Activated CD4-positive, CD25-positive, alpha-beta regulatory T cell (primary cell): ENCODE measurements around the gene MGLL.

Experiments used
- DNase-seq, 4 experiments: peaks; one replicate each; lab custom pipeline; 2025; lab: John Stamatoyannopoulos, UW

Gene MGLL

GRCh38 chr3:127822041-127822681, at the start of gene MGLL:
Gene MGLL (minus strand): TSS chr3:127822515. CDS start chr3:127822318, 197 bp downstream.
- no peak for DNase-seq

DNA sequence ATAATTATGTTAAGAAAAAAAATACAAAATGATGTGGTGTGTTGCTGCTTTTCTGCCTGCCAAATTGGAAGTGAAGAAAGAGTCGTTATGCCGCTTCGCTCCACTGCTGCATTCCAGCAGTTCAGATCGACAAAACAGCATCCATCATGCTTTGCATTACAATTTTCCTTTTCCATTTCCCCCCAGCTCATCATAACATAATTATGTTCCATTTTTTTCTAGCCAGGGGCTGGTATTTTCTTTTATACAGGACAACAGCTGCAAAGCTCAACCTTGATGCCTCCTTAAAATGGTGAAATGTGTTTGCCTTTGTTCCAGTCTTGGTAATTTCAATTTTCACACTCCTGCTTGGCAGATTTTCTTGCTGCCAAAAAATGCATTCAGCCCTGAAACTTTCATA, 47.8 kb upstream of the MGLL start:
- DNase-seq, result no peak

DNA sequence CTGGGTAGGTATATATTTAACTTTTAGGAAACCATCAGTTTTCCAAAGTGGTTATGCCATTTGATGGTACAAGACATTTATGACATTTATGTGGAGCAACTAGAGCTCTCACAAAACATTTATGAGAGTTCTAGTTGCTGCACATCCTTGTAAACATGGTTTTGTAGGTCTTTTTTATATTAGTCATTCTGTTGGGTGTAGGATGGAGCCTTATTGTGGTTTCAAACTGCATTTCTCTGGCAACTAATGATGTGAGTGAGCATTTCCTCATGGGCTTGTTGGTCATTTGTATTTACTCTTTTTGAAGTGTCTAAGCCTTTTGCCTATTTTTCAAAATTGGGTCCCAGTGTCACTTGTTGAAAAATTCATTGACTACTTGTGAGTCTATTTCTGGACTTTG, 45.7 kb upstream of the MGLL start:
- no peak for DNase-seq

- no peak for DNase-seq
These were observed 45.1 kb upstream of the MGLL start for GRCh38 chr3:127867412-127867811.

DNA sequence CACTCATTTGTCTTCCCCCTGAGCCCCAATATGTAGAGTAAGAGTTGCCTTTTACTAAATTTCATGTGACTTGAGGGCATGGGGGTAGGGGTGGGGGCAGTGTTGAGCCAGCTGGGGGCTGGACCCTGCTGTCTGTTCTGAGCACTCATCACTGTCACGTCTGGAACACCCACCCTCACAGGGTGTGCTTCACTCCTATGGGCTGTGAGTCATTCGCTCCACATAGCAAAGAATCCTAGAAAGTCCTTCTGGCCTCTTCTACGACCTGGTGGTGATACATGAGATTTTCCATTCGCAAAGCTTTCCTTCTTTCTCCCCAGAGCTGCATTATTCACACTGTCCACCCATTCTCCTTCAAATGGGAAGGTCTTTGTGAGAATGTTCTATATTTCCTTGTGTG, 43.6 kb upstream of the MGLL start:
- DNase-seq, result no peak

DNA sequence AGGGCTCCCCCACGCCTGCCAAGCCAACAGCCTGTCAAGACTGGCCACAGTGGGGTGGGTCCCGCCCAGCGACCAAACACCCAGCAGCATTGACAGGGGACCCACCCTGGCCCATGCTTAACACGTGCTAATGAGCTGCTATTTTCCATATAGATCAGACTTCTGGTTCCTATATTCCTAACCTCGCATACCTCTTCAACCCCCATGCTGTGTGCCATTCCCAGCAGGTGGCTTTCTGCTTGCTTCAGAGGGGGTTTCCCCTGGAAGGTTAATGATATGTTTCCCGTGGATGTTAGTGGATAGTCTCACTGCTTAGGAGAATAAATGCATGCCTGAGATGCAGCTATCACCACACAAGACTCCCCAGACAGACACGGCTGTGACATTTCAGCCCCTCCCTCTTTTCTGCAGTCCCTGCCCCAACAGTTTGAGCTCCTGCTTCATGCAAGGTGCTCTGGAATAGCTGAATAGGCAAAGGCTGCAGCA, 37.9 kb upstream of the MGLL start:
- no peak for DNase-seq

GRCh38 chr3:127859730-127860129, 37.4 kb upstream of the MGLL start:
- no peak for DNase-seq

DNA sequence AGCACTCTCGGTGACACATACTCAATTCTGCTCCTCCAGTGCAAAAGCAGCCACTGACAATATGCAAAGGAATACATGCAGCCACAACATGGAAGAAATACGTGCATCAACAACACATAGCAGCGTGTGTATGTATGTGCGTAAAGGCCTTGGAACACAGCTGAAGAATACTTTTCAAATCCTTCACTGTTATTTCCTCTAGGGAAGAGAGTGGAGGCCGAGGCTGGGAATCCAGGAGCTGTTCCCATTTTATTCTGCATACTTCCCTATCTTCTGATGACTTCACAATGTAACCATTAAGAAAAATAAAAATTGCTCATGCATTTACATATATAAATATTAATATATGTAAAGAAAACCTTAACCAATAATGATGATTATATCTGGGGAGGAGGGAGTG, 36.6 kb upstream of the MGLL start:
- no peak for DNase-seq

DNA sequence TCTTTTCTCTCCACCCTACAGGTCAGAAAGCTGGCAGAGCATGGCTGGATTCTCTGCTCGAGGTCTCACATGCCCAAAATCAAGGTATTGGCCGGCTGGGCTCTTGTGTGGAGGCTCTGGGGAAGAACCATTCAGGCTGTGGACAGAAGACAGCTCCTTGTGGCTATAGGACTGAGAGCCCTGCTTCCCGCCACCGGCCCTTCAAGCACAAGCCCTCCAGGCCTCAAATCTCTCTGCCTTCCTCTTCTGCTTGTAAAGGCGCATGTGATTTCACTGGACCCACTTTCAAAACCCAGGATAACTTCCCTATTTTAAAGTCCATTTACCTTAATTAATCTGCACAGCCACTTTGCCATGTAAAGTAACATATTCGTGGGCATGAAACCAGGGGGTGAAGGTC, 36.2 kb upstream of the MGLL start:
- no peak for DNase-seq

DNA sequence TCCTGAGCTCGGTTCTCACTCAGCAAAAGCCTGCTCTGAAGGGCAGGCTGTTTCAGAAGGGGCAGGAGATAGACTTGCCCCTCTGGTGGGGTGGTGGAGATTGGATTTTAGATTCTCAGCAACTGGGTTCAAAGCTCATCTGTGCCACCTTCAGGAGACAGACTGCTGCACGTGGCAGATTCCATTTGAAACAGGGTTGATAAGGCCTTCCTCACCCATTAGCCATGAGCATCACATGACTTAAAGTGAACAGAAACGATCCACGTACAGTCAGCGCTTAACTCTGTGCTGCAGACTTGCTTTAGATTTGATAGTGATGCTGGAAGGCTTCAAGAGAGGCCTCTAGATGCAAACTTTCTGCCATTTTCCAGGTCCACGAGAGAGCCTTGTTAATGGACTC, 35.0 kb upstream of the MGLL start:
- no peak for DNase-seq

DNA sequence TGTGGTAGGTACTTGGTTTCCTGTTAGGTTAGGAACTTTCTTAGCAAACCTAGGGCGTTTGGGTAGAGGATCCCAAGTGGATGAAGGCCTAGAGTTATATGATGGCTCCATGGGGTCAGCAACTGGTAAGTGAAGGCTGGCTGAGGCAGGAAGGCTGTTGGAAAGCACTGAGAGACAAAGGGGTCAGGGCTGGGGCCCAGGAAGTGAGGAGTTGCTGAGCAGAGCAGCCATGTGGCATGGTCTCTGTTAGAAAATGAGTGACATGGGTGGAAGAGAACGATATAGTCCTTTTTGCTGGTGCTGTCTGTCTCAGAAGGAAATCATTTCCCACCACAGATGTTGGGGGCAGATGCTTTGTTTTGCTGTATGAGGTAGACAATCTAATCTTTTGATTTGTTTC, 34.5 kb upstream of the MGLL start:
- DNase-seq, result no peak

- DNase-seq, result no peak
These were observed 32.9 kb upstream of the MGLL start for GRCh38 chr3:127855246-127855645.

DNA sequence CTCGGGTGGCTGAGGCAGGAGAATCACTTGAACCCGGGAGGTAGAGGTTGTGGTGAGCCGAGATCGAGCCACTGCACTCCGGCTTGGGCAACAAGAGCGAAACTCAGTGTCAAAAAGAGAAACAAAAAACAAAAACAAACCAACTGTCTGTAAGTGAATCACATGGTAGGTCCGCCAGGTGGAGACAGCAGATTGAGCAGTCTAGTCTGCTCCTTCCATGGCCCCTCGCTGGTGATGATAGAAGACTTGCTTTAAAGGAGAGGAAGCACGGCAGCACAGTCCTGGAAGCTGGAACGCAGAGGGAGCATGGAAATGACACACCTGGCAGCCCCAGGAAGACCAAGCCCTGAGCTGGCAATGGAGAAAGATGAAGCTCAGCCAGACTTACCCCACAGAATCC, 31.4 kb upstream of the MGLL start:
- no peak for DNase-seq

DNA sequence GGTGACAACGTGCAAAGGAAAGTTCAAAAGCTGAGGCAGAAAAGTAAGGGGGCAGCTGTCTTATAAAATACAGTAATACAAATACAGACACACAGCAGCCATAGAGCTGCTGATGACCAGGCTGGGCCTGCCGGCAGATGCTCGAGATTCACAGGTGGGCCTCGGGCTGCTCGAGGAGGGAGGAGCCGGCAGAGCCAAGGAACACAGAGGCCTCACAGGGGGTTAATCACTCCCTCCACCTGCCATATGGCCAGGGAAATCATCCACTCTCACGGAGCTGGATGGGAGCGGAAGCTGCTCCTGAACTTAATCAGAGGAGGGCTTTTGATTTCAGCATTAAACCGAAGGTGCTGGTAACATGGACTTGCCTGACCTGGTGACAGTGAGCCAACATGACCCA, 29.6 kb upstream of the MGLL start:
- DNase-seq, result no peak

DNA sequence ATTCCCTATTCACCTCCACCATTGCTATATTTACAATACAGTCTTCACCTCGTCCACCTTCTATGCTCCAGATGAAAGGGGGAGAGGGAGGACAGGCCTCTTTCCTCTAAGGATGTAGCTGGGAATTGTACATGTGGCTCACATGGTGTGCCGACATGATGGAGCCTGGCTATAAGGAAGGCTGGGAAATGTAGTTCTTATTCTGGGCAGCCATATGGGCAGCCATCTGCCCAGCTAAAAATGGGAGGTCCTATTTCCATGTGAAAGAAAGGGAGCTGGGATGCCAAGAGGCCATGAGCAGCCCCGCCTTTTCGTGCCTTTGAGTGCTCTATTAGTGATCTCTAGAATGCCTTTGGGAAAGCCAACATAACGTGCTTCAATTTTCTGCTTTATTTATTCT, 27.1 kb upstream of the MGLL start:
- no peak for DNase-seq

GRCh38 chr3:127848131-127849129, 26.1 kb upstream of the MGLL start:
- no peak for DNase-seq

DNA sequence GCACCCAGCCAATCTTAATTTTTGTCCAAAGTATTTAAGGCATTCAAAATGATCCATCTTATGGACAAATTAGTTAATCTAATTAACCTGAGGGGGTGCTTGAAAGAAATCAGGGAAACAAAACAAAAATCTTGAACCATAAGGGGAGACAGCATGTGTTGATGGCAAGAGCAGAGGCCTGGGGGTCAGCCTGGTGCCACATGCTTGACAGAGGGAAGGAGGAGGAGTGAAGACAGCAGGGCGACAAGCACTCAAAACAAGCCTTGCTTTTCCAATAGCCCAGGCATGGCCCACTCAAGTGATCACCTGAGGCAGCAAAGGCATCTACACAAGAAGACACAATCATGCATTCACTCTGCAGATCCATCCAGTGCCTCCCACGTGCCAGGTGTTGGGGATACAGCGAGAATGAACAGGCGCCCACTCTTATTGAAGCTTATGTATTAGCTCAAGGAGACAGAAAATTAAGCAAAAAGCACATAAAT, 25.0 kb upstream of the MGLL start:
- DNase-seq, result no peak

GRCh38 chr3:127846576-127846975, 24.3 kb upstream of the MGLL start:
- DNase-seq, result no peak

DNA sequence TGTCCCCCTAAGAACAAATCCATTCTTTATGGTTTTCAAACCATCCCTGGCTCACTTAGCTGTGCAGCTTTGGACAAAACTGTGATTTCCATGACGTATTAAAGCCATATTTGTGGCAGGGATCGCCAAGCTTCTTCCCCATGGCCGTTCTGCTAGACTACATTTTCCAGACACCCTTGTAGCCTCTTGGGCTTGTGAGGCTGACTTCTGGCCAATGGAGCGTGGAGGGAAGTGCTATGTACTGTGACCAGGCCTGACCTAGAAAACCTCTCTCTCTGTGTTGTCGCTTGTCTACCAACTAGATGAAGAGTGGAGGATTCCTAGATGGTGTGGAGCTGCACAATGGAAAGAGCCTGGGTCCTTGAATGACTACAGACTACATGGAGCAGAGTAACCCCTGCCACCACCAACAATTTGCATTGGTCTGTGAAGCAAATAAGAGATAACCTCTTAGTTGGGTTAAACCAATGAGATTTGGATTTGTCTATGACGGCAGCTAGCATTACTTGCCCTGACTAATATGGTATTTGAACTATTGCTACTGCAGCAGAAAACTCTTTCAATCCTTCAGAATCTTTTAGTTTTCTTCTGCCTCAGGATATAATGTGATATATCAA, 22.1 kb upstream of the MGLL start:
- DNase-seq, result no peak

DNA sequence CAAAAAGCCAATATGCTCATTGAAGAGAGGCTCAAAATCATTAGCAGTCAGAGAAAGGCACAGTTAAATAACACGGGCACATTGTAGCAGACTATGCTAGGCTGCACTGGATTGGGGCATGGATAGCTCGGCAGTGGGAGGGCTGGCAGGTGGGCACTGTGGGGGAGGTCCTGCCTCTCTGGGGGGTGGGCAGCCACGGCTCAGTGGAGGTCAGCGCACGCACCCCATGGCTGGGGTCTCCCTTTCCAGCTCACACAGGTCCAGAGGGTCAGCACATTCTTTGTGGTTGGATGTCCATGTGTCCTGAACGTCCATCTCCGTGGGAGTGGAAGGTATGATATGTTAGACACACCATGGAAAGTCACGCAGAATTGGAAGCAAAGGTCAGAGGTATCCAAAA, 18.4 kb upstream of the MGLL start:
- no peak for DNase-seq

GRCh38 chr3:127839099-127839498, 16.8 kb upstream of the MGLL start:
- no peak for DNase-seq

GRCh38 chr3:127835993-127836882, 13.9 kb upstream of the MGLL start:
- DNase-seq, result no peak
